Breast epithelium (tissue), 4 donors: ENCODE results near the gene CLEC11A. TPM values are rescaled to one million over a fixed set of nuclear protein-coding genes. Genes with fewer than 3 reads are reported as not detected.

Experiments used
- DNase-seq, 2 donors: peaks; one replicate each; pipeline ENCODE4 v3.0.0-alpha.2; 2019; ENCODE audit warnings: low spot score in 2 of 2
- H3K27ac ChIP-seq, 2 donors: fragments of 200-600 bp; sonication (generic) in 1 of 2; one replicate each; pipeline ENCODE4 v1.5.1; 2016 to 2019; ENCODE audit warnings: mild to moderate bottlenecking in 1 of 2
- H3K27me3 ChIP-seq, 2 donors: fragments of 200-600 bp; sonication (generic) in 1 of 2; one replicate each; pipeline versions ENCODE4 v1.5.1 to v1.6.0; 2017 to 2019; ENCODE audit warnings: control low read depth in 1 of 2, mild to moderate bottlenecking in 1 of 2
- H3K36me3 ChIP-seq: fragments of 200-600 bp; one replicate; pipeline ENCODE4 v1.5.1; 2019
- H3K4me1 ChIP-seq, 2 donors: fragments of 200-600 bp; sonication (generic); one replicate each; pipeline ENCODE4 v1.5.1; 2016 to 2019; ENCODE audit warnings: control low read depth in 1 of 2
- H3K4me3 ChIP-seq, 3 donors: fragments of 200-600 bp; sonication (generic); 1 replicate in 2 of 3; 2 replicates in 1 of 3; pipeline ENCODE4 v1.5.1; 2016 to 2019; ENCODE audit warnings: mild to moderate bottlenecking in 3 of 3, moderate library complexity in 2 of 3
- H3K9me3 ChIP-seq, 2 donors: fragments of 200-600 bp; sonication (generic) in 1 of 2; one replicate each; pipeline ENCODE4 v1.5.1; 2016 to 2019; ENCODE audit warnings: control low read depth in 1 of 2
- POLR2A ChIP-seq: fragments of 450-650 bp; IDR thresholded peaks from one replicate; pipeline ENCODE4 v1.6.1; 2016; ENCODE audit warnings: antibody characterized with exemption, mild to moderate bottlenecking, moderate library complexity
- POLR2AphosphoS5 ChIP-seq, 3 donors: sonication (generic); formaldehyde crosslinking; IDR thresholded peaks; one replicate each; pipeline ENCODE4 v1.6.1; 2017; ENCODE audit warnings: antibody characterized with exemption in 3 of 3
- intact Hi-C: fragments of 100-400 bp; cut with DNase I; formaldehyde crosslinking; loops from one replicate; pipeline ENCODE4 v1.15.1; 2023; ENCODE audit warnings: low total_unique reads
- total RNA-seq, 3 donors: library from RNA; depleted of rRNA; stranded (reverse); fragments of >200 nt; gene quantifications; one replicate each; pipeline ENCODE4 v1.1.0, GENCODE V29; 2016
- TF ChIP-seq, protein P1 (sequence below), 3 donors: fragments of 450-650 bp; IDR thresholded peaks; one replicate each; pipeline ENCODE4 v1.5.1; 2016 to 2017; ENCODE audit warnings: antibody characterized with exemption in 3 of 3, mild to moderate bottlenecking in 3 of 3, moderate library complexity in 3 of 3

Gene CLEC11A
- total RNA-seq, 3 donors from 2014 or later: 16.4 to 24.3 (median 20.6) TPM

GRCh38 chr19:50679177-50680125, 43.7 kb upstream of the CLEC11A start:
- no peaks in the 10 kb centered on the region for H3K9me3 ChIP-seq
- TF ChIP-seq, protein P1, sequence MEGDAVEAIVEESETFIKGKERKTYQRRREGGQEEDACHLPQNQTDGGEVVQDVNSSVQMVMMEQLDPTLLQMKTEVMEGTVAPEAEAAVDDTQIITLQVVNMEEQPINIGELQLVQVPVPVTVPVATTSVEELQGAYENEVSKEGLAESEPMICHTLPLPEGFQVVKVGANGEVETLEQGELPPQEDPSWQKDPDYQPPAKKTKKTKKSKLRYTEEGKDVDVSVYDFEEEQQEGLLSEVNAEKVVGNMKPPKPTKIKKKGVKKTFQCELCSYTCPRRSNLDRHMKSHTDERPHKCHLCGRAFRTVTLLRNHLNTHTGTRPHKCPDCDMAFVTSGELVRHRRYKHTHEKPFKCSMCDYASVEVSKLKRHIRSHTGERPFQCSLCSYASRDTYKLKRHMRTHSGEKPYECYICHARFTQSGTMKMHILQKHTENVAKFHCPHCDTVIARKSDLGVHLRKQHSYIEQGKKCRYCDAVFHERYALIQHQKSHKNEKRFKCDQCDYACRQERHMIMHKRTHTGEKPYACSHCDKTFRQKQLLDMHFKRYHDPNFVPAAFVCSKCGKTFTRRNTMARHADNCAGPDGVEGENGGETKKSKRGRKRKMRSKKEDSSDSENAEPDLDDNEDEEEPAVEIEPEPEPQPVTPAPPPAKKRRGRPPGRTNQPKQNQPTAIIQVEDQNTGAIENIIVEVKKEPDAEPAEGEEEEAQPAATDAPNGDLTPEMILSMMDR (IDR thresholded peaks at IDR 0.05): no peak
- TF ChIP-seq POLR2AphosphoS5 (IDR thresholded peaks at IDR 0.05) (no peak), POLR2A (no peak)
- no peak overlapping the region for H3K27ac ChIP-seq
- H3K36me3 ChIP-seq: no peaks in the 10 kb centered on the region
- intact Hi-C loops: no loop called here
- H3K4me3 ChIP-seq: no peak overlapping the region
- H3K4me1 ChIP-seq: no peaks in the 10 kb centered on the region
- peak; percentile 57 to 77 for DNase-seq
- peaks cover 0 to 16% of the 10 kb centered on the region in 2 donors for H3K27me3 ChIP-seq

- Histone ChIP-seq H3K36me3 (no peaks in the 10 kb centered on the region), H3K4me1 (no peaks in the 10 kb centered on the region), H3K27ac (no peak overlapping the region), H3K9me3 (no peaks in the 10 kb centered on the region), H3K4me3 (no peak overlapping the region), H3K27me3 (peaks cover 0 to 41% of the 10 kb centered on the region in 2 donors)
- no peak for DNase-seq
- intact Hi-C loops: loop anchor here (1.0 kb wide), 1 partner anchor 48 kb away; no protein-coding TSS in a partner anchor
- TF ChIP-seq, protein P1 (IDR thresholded peaks at IDR 0.05): no peak
- TF ChIP-seq POLR2AphosphoS5 (IDR thresholded peaks at IDR 0.05) (no peak), POLR2A (no peak)
Measured at GRCh38 chr19:50686310-50687032, 36.7 kb upstream of the CLEC11A start.

- Histone ChIP-seq H3K9me3 (no peaks in the 10 kb centered on the region), H3K27ac (no peak overlapping the region), H3K27me3 (peaks cover 4 to 59% of the 10 kb centered on the region in 2 donors), H3K4me3 (no peak overlapping the region), H3K36me3 (no peaks in the 10 kb centered on the region), H3K4me1 (no peaks in the 10 kb centered on the region)
- no peak for DNase-seq
- intact Hi-C loops: no loop called here
- TF ChIP-seq, protein P1 (IDR thresholded peaks at IDR 0.05): no peak
- no peak for TF ChIP-seq POLR2A
- TF ChIP-seq POLR2AphosphoS5 (IDR thresholded peaks at IDR 0.05): no peak
Measured at GRCh38 chr19:50688766-50689165, 34.4 kb upstream of the CLEC11A start.

DNA sequence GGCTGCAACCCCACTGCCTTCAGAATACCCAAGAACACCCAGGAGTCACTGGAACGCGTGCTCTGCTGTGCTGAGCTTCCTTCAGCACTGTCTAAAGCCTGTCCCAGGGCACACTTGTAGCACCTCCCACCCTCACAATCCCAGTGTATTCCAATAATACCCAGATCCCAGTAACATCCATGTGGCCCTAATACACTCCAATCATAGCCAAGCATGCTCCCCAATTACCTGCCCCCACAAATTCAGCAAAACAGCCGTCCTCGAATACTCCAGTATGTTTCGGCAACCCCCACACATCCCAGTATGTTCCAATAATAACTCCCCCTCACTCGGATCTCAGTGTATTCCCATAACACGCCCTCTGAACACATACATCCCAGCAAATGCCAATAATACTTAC, 32.7 kb upstream of the CLEC11A start:
- intact Hi-C loops: no loop called here
- no peak for DNase-seq
- H3K36me3 ChIP-seq: no peaks in the 10 kb centered on the region
- H3K4me1 ChIP-seq: no peaks in the 10 kb centered on the region
- no peak overlapping the region for H3K4me3 ChIP-seq
- TF ChIP-seq, protein P1 (IDR thresholded peaks at IDR 0.05): no peak
- TF ChIP-seq POLR2A: no peak
- no peak overlapping the region for H3K27ac ChIP-seq
- no peaks in the 10 kb centered on the region for H3K9me3 ChIP-seq
- H3K27me3 ChIP-seq: peaks cover 7 to 65% of the 10 kb centered on the region in 2 donors
